Middle frontal gyrus (tissue), 1 donor: Measurements from ENCODE around the gene FUBP1.
"Not testable (repeated sequence)": the region's sequence is repeated elsewhere in the genome, so short reads cannot be mapped to it uniquely, and the experiment has no call there.

Source experiments
- DNase-seq: peaks from one replicate; pipeline ENCODE4 v3.0.0-alpha.2; 2015; ENCODE audit warnings: low spot score; ENCODE audit errors: extremely low spot score

Gene FUBP1

GRCh38 chr1:77948841-77949424, 29.9 kb downstream of the FUBP1 start:
- no peak for DNase-seq

GRCh38 chr1:77945345-77945744, 33.5 kb downstream of the FUBP1 start:
- no peak for DNase-seq

GRCh38 chr1:77942400-77943140, 36.3 kb downstream of the FUBP1 start:
- no peak for DNase-seq

GRCh38 chr1:77940921-77941570, 37.8 kb downstream of the FUBP1 start:
- DNase-seq = no peak

GRCh38 chr1:77938651-77939050, 40.2 kb downstream of the FUBP1 start:
- DNase-seq = no peak

- no peak for DNase-seq
Observed at GRCh38 chr1:77929806-77930205, 49.1 kb downstream of the FUBP1 start.

GRCh38 chr1:77927414-77927813, 51.5 kb downstream of the FUBP1 start:
- no peak for DNase-seq

- no peak for DNase-seq
Observed at GRCh38 chr1:77926561-77927357, 52.1 kb downstream of the FUBP1 start.

GRCh38 chr1:77925956-77926355, 52.9 kb downstream of the FUBP1 start:
- DNase-seq = no peak

- no peak for DNase-seq
Observed at GRCh38 chr1:77925518-77925917, 53.4 kb downstream of the FUBP1 start.

GRCh38 chr1:77918918-77919317, 60.0 kb downstream of the FUBP1 start:
- not testable (repeated sequence) for DNase-seq

GRCh38 chr1:77910116-77910515, 68.8 kb downstream of the FUBP1 start:
- no peak for DNase-seq

- DNase-seq = no peak
Observed at GRCh38 chr1:77906624-77907023, 72.2 kb downstream of the FUBP1 start.

- no peak for DNase-seq
Observed at GRCh38 chr1:77906019-77906545, 72.8 kb downstream of the FUBP1 start.

GRCh38 chr1:77905603-77906002, 73.3 kb downstream of the FUBP1 start:
- no peak for DNase-seq

- no peak for DNase-seq
Observed at GRCh38 chr1:77900687-77901293, 78.1 kb downstream of the FUBP1 start.

GRCh38 chr1:77899647-77900320, 79.1 kb downstream of the FUBP1 start:
- no peak for DNase-seq
